Measurements from ENCODE around the gene PARP15. TPM values are rescaled to one million over a fixed set of nuclear protein-coding genes. Genes with fewer than 3 reads are reported as not detected.
A peak's percentile ranks its signal among the peaks of the same experiment; 100 is the strongest.
"Not testable (repeated sequence)": the region's sequence is repeated elsewhere in the genome, so short reads cannot be mapped to it uniquely, and the experiment has no call there.

The PARP15 gene
- total RNA-seq, 2 donors from 2014 or later, result 0.52 TPM; not detected in 1

DNA sequence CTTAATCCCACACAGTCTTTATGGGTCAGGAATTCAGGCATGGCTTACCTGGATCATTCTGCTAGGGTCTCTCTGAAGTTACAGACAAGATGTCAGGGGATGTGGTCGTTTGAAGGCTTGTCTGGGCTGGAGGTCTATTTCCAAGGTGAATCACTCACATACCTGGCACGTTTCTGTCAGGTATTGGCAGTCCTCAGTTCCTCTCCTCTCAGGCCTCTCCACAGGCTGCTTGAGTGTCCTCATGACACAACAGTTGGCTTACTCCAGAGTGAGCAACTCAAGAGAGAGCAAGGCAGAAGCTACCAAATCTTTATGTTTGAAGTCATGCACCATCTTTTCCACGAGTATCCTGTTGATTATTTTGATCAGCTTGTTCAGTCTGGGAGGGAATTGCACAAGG is 59.2 kb downstream of the PARP15 start:
- Histone ChIP-seq H3K4me3 (no peak overlapping the region), H3K9me3 (no peaks in the 10 kb centered on the region), H3K27ac (no peak overlapping the region), H3K27me3 (no peaks in the 10 kb centered on the region), H3K4me1 (peaks cover 5% of the 10 kb centered on the region), H3K36me3 (replicated peaks in 1 of 2; ENCODE audit: insufficient read depth in 1 of 2, low read depth in 2 of 2) (no peaks in the 10 kb centered on the region)
- intact Hi-C loops (cut with DNase I), result no loop called here
- 35 to 41% methylated on average over 3 of the region's 3 CpGs for WGBS, 2 donors
- TF ChIP-seq, protein P1, sequence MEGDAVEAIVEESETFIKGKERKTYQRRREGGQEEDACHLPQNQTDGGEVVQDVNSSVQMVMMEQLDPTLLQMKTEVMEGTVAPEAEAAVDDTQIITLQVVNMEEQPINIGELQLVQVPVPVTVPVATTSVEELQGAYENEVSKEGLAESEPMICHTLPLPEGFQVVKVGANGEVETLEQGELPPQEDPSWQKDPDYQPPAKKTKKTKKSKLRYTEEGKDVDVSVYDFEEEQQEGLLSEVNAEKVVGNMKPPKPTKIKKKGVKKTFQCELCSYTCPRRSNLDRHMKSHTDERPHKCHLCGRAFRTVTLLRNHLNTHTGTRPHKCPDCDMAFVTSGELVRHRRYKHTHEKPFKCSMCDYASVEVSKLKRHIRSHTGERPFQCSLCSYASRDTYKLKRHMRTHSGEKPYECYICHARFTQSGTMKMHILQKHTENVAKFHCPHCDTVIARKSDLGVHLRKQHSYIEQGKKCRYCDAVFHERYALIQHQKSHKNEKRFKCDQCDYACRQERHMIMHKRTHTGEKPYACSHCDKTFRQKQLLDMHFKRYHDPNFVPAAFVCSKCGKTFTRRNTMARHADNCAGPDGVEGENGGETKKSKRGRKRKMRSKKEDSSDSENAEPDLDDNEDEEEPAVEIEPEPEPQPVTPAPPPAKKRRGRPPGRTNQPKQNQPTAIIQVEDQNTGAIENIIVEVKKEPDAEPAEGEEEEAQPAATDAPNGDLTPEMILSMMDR (IDR thresholded peaks at IDR 0.05), result no peak
- no peak for TF ChIP-seq POLR2A (IDR thresholded peaks at IDR 0.05)
- ATAC-seq (no peak), DNase-seq (no peak)

DNA sequence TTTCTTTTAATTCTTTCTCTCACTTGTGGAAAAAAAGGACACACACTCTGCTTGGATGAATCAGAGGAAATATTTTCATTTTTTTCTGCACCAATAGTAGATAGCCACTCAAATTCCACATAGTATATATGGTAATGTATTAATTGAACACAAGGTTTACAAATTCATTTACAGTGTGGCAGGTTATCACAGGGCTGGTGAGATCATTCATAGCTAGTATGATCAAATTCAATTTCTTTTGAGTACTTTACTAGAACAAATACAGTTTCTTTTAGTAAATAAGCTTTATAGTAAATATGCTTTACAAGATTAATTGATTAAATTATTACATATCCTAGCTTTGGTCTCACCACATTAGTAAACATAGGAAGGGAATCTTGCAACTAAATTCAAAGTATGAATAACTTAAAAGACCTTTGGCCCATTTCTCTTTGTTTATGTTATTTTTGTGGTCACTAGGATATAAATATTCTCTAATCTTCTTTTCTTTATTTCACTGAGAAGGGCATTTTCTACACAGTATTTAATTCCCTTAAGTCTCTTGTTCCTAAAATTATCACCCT is 63.1 kb downstream of the PARP15 start:
- Histone ChIP-seq H3K9me3 (no peaks in the 10 kb centered on the region), H3K27ac (peak overlapping the region in 1 of 4 donors; percentile 30), H3K4me1 (peaks cover 5% of the 10 kb centered on the region), H3K27me3 (no peaks in the 10 kb centered on the region), H3K36me3 (replicated peaks in 1 of 2; ENCODE audit: insufficient read depth in 1 of 2, low read depth in 2 of 2) (no peaks in the 10 kb centered on the region), H3K4me3 (no peak overlapping the region)
- ATAC-seq, result peak; percentile 73
- TF ChIP-seq, protein P1 (IDR thresholded peaks at IDR 0.05), result no peak
- TF ChIP-seq POLR2A (IDR thresholded peaks at IDR 0.05), result no peak
- no peak for DNase-seq
- intact Hi-C loops (cut with DNase I), result no loop called here

DNA sequence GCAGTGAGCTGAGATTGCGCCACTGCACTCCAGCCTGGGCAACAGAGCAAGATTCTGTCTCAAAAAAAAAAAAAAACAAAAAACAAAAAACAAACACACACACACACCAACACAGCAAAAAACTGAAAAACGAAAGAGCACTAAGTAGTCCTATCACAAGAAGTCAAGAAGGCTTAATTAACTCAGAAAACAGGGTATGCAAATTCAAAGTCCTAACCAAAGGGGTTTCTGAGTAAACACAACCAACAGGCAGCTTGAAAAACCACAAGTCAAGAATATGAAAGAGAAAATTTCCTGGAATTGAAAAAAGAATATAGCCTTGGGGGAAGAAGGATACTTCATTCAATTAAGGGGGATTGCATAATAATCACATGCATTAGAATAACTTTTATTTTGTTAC is 65.5 kb downstream of the PARP15 start:
- peaks cover 13% of the 10 kb centered on the region for H3K4me1 ChIP-seq
- H3K4me3 ChIP-seq, result no peak overlapping the region
- no peak for TF ChIP-seq POLR2A (IDR thresholded peaks at IDR 0.05)
- intact Hi-C loops (cut with DNase I), result no loop called here
- H3K27ac ChIP-seq, result no peak overlapping the region
- H3K36me3 ChIP-seq (replicated peaks in 1 of 2; ENCODE audit: insufficient read depth in 1 of 2, low read depth in 2 of 2), result no peaks in the 10 kb centered on the region
- no peak for DNase-seq
- no peaks in the 10 kb centered on the region for H3K27me3 ChIP-seq
- 79 to 82% methylated on average over 2 of the region's 2 CpGs for WGBS, 2 donors
- ATAC-seq, result no peak
- H3K9me3 ChIP-seq, result no peaks in the 10 kb centered on the region

DNA sequence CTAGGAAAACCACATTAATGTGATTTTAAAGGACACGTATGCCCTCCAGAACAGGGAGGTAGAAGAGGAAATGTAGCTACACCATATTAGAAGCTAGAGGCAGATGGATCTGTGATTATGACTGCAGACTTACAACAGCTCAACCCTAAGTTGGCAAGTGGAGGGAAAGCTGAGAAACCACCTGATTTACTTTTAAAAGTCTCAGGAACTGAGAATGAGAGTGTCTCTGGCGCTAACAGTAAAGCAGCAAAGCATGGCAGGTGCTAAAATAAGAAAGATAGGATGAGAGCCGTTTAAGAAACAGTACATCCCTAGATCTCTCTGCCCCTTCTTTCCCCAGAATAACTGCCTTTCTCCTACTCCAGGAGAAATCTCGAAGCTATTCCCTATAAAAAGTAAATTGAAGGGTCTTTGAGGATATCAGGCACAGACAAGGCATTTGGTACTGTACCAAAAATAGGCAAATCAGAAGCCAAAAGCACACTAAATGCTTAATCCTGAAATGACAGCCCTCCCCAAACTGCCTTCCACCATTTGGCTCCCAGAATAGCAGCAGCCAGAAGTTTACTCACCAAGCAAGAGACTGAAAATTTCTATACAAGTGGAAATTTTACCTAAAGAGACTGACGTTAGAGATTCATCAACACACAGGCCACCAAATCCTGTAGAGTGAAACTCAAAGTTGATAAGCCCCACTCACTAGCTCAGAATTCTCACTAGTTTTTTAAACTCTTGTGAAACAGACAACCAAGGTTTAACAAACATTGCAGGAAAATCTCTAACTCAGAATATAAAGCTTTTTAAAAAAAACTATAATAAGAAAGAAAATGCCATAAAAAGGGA is 68.9 kb downstream of the PARP15 start:
- Histone ChIP-seq H3K27me3 (no peaks in the 10 kb centered on the region), H3K36me3 (replicated peaks in 1 of 2; ENCODE audit: insufficient read depth in 1 of 2, low read depth in 2 of 2) (no peaks in the 10 kb centered on the region), H3K4me3 (no peak overlapping the region), H3K4me1 (peaks cover 20% of the 10 kb centered on the region), H3K27ac (no peak overlapping the region), H3K9me3 (no peaks in the 10 kb centered on the region)
- ATAC-seq (no peak), DNase-seq (no peak)
- TF ChIP-seq, protein P1 (IDR thresholded peaks at IDR 0.05), result no peak
- no peak for TF ChIP-seq POLR2A (IDR thresholded peaks at IDR 0.05)
- intact Hi-C loops (cut with DNase I), result no loop called here
- WGBS, 2 donors, result 77 to 85% methylated on average over 5 of the region's 5 CpGs

DNA sequence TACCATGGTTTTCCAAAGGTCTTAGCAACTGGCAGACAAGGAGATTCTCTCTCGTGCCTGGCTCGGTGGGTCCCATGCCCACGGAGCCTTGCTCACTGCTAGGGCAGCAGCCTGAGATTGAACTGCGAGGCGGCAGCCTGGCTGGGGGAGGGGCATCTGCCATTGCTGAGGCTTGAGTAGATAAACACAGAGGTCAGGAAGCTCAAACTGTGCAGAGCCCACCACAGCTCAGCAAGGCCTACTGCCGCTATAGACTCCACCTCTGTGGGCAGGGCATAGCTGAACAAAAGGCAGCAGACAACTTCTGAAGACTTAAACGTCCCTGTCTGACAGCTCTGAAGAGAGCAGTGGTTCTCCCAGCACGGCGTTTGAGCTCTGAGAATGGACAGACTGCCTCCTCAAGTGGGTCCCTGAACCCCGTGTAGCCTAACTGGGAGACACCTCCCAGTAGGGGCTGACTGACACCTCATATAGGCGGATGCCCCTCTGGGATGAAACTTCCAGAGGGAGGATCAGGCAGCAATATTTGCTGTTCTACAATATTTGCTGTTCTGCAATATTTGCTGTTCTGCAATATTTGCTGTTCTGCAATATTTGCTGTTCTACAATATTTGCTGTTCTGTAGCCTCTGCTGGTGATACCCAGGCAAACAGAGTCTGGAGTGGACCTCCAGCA is 73.9 kb downstream of the PARP15 start:
- intact Hi-C loops (cut with DNase I); H3K4me3 ChIP-seq; H3K9me3 ChIP-seq; H3K27me3 ChIP-seq; H3K36me3 ChIP-seq (replicated peaks in 1 of 2; ENCODE audit: insufficient read depth in 1 of 2, low read depth in 2 of 2): not testable (repeated sequence)
- Histone ChIP-seq H3K4me1 (peaks cover 33% of the 10 kb centered on the region), H3K27ac (peak overlapping the region; percentile 24 to 55 (median 40))
- WGBS, 2 donors, result 24 to 50% methylated on average over 5 to 11 of the region's 11 CpGs
- ATAC-seq (peak; percentile 92), DNase-seq (peak; percentile 32 to 46 (median 38))
- TF ChIP-seq, protein P1 (IDR thresholded peaks at IDR 0.05), result peak in 3 of 7 experiments; percentile 22 to 36 (median 26)
